Lower leg skin (tissue), 3 donors: Measurements from ENCODE around the gene FKBP1B.

Experiments used
- POLR2A ChIP-seq, 2 donors: fragments of 450-650 bp; IDR thresholded peaks; one replicate each; pipeline ENCODE4 v1.6.1; 2016 to 2017; ENCODE audit warnings: antibody characterized with exemption in 2 of 2, mild to moderate bottlenecking in 1 of 2, moderate library complexity in 1 of 2
- TF ChIP-seq, protein P1 (sequence below), 3 donors: fragments of 450-650 bp; IDR thresholded peaks; one replicate each; pipeline ENCODE4 v1.5.1; 2016; ENCODE audit warnings: antibody characterized with exemption in 3 of 3, mild to moderate bottlenecking in 3 of 3, moderate library complexity in 2 of 3

DNA sequence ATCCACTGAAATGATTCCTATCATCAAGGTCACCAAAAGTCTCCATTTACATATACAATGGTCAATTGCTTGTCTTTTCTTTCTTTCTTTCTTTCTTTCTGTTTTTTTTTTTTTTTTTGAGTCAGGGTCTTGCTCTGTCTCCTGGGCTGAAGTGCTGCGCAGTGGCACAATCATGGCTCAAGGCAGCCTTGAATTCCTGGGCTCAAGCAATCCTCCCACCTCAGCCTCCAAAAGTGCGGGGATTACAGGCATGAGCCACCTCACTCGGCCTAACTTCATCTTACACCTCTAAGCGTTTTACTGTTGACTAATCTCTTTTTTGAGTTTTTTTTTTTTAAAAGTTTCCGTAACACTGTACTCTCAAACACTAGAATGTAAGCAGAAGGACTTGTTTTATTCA is 25.7 kb downstream of the FKBP1B start:
- TF ChIP-seq, protein P1, sequence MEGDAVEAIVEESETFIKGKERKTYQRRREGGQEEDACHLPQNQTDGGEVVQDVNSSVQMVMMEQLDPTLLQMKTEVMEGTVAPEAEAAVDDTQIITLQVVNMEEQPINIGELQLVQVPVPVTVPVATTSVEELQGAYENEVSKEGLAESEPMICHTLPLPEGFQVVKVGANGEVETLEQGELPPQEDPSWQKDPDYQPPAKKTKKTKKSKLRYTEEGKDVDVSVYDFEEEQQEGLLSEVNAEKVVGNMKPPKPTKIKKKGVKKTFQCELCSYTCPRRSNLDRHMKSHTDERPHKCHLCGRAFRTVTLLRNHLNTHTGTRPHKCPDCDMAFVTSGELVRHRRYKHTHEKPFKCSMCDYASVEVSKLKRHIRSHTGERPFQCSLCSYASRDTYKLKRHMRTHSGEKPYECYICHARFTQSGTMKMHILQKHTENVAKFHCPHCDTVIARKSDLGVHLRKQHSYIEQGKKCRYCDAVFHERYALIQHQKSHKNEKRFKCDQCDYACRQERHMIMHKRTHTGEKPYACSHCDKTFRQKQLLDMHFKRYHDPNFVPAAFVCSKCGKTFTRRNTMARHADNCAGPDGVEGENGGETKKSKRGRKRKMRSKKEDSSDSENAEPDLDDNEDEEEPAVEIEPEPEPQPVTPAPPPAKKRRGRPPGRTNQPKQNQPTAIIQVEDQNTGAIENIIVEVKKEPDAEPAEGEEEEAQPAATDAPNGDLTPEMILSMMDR (IDR thresholded peaks at IDR 0.05): no peak
- no peak for TF ChIP-seq POLR2A (IDR thresholded peaks at IDR 0.05)
